Measurements from ENCODE around the gene C22orf39.

GRCh38 chr22:19473578-19473977, 26.1 kb upstream of the C22orf39 start:
- TF ChIP-seq CTCF (conservative IDR thresholded peaks at IDR 0.05; ENCODE audit: low read depth, low read length) (no peak), EZH2 (IDR thresholded peaks at IDR 0.05; ENCODE audit: borderline replicate concordance, low read depth, low read length, poor library complexity, severe bottlenecking) (no peak)

All from A673 (cell line).